CD4-positive, alpha-beta T cell treated with Interleukin-21 for 1 hour (primary cell): ENCODE results near the gene PAX6.
"Not testable (repeated sequence)": the region's sequence is repeated elsewhere in the genome, so short reads cannot be mapped to it uniquely, and the experiment has no call there.

ENCODE experiments used
- DNase-seq: peaks from one replicate; pipeline ENCODE4 v3.0.0-alpha.2; 2020

The PAX6 gene

GRCh38 chr11:31763296-31763695 lies 47.8 kb downstream of the PAX6 start:
- no peak for DNase-seq

- DNase-seq: no peak
These were observed 49.5 kb downstream of the PAX6 start for GRCh38 chr11:31761636-31762035.

GRCh38 chr11:31757260-31757835 lies 53.8 kb downstream of the PAX6 start:
- no peak for DNase-seq

DNA sequence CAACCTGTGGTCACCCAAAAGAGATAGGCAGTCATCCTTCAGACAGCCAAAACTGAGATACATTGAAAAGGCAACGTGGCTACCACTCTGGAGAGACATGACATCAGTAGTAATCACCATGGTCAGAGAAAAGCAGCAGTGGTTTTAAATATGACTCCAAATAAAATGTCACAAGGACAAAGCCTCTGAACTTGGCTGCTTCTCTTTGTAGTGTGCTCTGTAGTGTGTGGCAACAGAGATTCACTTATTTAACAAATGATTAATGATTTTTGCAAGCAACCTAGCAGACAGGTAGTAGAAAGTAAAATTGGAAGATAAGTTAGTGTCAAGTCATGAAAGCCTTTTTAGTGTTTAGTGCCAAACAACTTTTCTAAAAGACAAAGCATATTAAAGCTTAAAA lies 63.5 kb downstream of the PAX6 start:
- DNase-seq: no peak

GRCh38 chr11:31740731-31741368 lies 70.3 kb downstream of the PAX6 start:
- DNase-seq: not testable (repeated sequence)

GRCh38 chr11:31740131-31740530 lies 71.0 kb downstream of the PAX6 start:
- DNase-seq: no peak
